ENCODE data around the gene ZNF414. TPM values are rescaled to one million over a fixed set of nuclear protein-coding genes. Genes with fewer than 3 reads are reported as not detected.

ZNF414 gene
- total and polyA plus RNA-seq, 2 donors (not counting 1 experiment from before 2014, with no cell fraction given): 43.8 to 52.0 TPM

GRCh38 chr19:8490395-8490760, 23.6 kb downstream of the ZNF414 start:
- no peak overlapping the region for H3K4me3 ChIP-seq (ENCODE audit: control extremely low read depth in 1 of 5, extremely low read depth in 1 of 5, insufficient read depth in 1 of 5, low read depth in 2 of 5, low read length in 4 of 5)
- peaks cover 0 to 7% (median 0%) of the 10 kb centered on the region in 3 donors for H3K9me3 ChIP-seq (ENCODE audit: control extremely low read depth in 1 of 3, control insufficient read depth in 2 of 3, insufficient read depth in 1 of 3, low read length in 2 of 3)
- Mint-ChIP-seq H3K4me1 (peaks cover 25% of the 10 kb centered on the region), H3K9me3 (ENCODE audit: insufficient read depth) (no peaks in the 10 kb centered on the region), H3K27me3 (no peaks in the 10 kb centered on the region), H3K4me3 (no peak overlapping the region), H3K27ac (no peak overlapping the region)
- peaks cover 25% of the 10 kb centered on the region for H4K20me1 ChIP-seq (ENCODE audit: control insufficient read depth, insufficient read depth, low read length, poor library complexity, severe bottlenecking)
- peaks cover 16 to 24% of the 10 kb centered on the region in 2 donors for H3K4me1 ChIP-seq (ENCODE audit: control insufficient read depth in 2 of 2, insufficient read depth in 2 of 2, low read length in 2 of 2)
- intact Hi-C loops (cut with micrococcal nuclease): no loop called here
- no peak overlapping the region for H3K9ac ChIP-seq (ENCODE audit: low read length)
- H2AFZ ChIP-seq (ENCODE audit: insufficient read depth, low read depth, low read length, poor library complexity, severe bottlenecking): no peak overlapping the region
- ChIA-PET CTCF (no interaction called here), POLR2A (no interaction called here)
- ATAC-seq (ENCODE audit: low read depth) (no peak), DNase-seq (no peak)
- no peak for TF ChIP-seq EZH2 (IDR thresholded peaks at IDR 0.05; ENCODE audit: borderline replicate concordance, insufficient read depth, low read depth, low read length, poor library complexity, severe bottlenecking)
- no peak for TF ChIP-seq CTCF (IDR thresholded peaks at IDR 0.05)
- no peak overlapping the region for H3K4me2 ChIP-seq (replicated peaks; ENCODE audit: low read depth, low read length, poor library complexity, severe bottlenecking)
- WGBS (ENCODE audit: insufficient coverage): 93% methylated on average over 19 of the region's 24 CpGs
- no peaks in the 10 kb centered on the region for H3K27me3 ChIP-seq (replicated peaks in 1 of 4; ENCODE audit: control extremely low read depth in 1 of 4, control insufficient read depth in 3 of 4, insufficient read depth in 4 of 4, low read length in 3 of 4)
- no peak overlapping the region for H3K27ac ChIP-seq (ENCODE audit: low read length in 2 of 2)
- peaks cover 0 to 38% of the 10 kb centered on the region in 2 experiments for H3K36me3 ChIP-seq (replicated peaks in 1 of 2; ENCODE audit: control extremely low read depth in 1 of 2, control insufficient read depth in 1 of 2, extremely low read depth in 1 of 2, insufficient read depth in 2 of 2, low read length in 1 of 2)
- H3K79me2 ChIP-seq (ENCODE audit: control insufficient read depth, insufficient read depth, low read length): peaks cover 12% of the 10 kb centered on the region

DNA sequence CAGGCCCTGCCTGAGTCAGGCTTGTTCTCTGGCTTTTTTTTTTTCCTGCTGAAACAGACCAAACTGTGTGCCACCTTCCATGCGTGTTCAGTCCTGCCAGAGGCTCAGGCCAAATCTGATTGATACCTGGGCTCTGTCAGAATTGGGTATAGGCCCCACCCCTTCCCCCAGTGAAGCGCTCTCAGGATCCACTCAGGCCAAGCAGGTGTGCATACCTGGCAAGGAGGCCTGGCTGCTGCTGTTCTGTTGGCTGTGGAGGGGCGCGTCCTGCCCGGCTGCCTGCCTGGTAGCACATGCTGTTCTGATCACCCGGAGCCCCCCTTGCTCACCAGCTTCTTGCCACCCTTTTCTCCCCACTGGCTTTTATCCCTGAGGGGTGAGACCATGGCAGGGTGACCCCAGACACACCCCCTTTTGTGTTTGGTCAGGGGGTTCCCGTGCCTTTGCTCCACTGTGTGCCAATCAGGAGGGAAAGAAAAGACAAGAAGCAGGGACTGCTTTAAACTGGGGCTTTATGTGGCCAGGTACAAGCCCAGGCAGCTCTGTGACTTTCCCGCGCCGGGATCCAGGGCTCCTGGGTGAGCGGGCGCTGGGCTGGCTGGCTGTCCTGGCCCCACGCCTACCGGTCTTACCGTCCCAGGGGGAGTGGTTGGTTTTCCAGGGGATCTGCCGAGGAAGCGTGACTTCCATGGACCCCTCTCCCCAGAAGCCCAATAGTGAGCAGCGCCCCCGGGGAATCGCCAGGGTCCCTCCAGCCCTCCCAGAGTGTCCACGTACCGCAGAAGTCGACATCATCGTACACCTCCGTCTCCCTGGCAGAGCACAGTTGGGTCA, 24.2 kb downstream of the ZNF414 start:
- TF ChIP-seq CTCF (IDR thresholded peaks at IDR 0.05): no peak
- TF ChIP-seq EZH2 (IDR thresholded peaks at IDR 0.05; ENCODE audit: borderline replicate concordance, insufficient read depth, low read depth, low read length, poor library complexity, severe bottlenecking): no peak
- Histone ChIP-seq H3K9ac (ENCODE audit: low read length) (no peak overlapping the region), H3K36me3 (replicated peaks in 1 of 2; ENCODE audit: control extremely low read depth in 1 of 2, control insufficient read depth in 1 of 2, extremely low read depth in 1 of 2, insufficient read depth in 2 of 2, low read length in 1 of 2) (peaks cover 0 to 44% of the 10 kb centered on the region in 2 experiments), H2AFZ (ENCODE audit: insufficient read depth, low read depth, low read length, poor library complexity, severe bottlenecking) (no peak overlapping the region), H4K20me1 (ENCODE audit: control insufficient read depth, insufficient read depth, low read length, poor library complexity, severe bottlenecking) (peaks cover 31% of the 10 kb centered on the region), H3K4me3 (ENCODE audit: control extremely low read depth in 1 of 5, extremely low read depth in 1 of 5, insufficient read depth in 1 of 5, low read depth in 2 of 5, low read length in 4 of 5) (no peak overlapping the region), H3K27me3 (replicated peaks in 1 of 4; ENCODE audit: control extremely low read depth in 1 of 4, control insufficient read depth in 3 of 4, insufficient read depth in 4 of 4, low read length in 3 of 4) (no peaks in the 10 kb centered on the region), H3K79me2 (ENCODE audit: control insufficient read depth, insufficient read depth, low read length) (peaks cover 18% of the 10 kb centered on the region), H3K4me1 (ENCODE audit: control insufficient read depth in 2 of 2, insufficient read depth in 2 of 2, low read length in 2 of 2) (peaks cover 16 to 24% of the 10 kb centered on the region in 2 donors), H3K4me2 (replicated peaks; ENCODE audit: low read depth, low read length, poor library complexity, severe bottlenecking) (no peak overlapping the region), H3K27ac (ENCODE audit: low read length in 2 of 2) (no peak overlapping the region), H3K9me3 (ENCODE audit: control extremely low read depth in 1 of 3, control insufficient read depth in 2 of 3, insufficient read depth in 1 of 3, low read length in 2 of 3) (peaks cover 0 to 7% (median 0%) of the 10 kb centered on the region in 3 donors)
- CTCF ChIA-PET: no interaction called here
- Mint-ChIP-seq H3K4me1 (peaks cover 27% of the 10 kb centered on the region), H3K27ac (peak overlapping the region; percentile 10), H3K4me3 (no peak overlapping the region), H3K9me3 (ENCODE audit: insufficient read depth) (no peaks in the 10 kb centered on the region), H3K27me3 (no peaks in the 10 kb centered on the region)
- ATAC-seq (ENCODE audit: low read depth): no peak
- WGBS (ENCODE audit: insufficient coverage): 98% methylated on average over 17 of the region's 25 CpGs
- intact Hi-C loops (cut with micrococcal nuclease): no loop called here
- DNase-seq: no peak
- POLR2A ChIA-PET: no interaction called here

Data from B cell (primary cell).